ENCODE data around the gene ROCK2. TPM values are rescaled to one million over a fixed set of nuclear protein-coding genes. Genes with fewer than 3 reads are reported as not detected.

Gene ROCK2
- total and polyA plus RNA-seq, 2 of the 13 experiments (the other 11 are each of a cell fraction or from before 2014, with no cell fraction given) = 38.1 to 119 TPM

GRCh38 chr2:11370377-11371091 is 26.1 kb upstream of the ROCK2 start (continued):
- peak; percentile 81; the same call in 1 of the 2 replicates for TF ChIP-seq DDIT3 (CRISPR knock-in tag; IDR thresholded peaks at IDR 0.05)
- TF ChIP-seq DRAP1 (CRISPR knock-in tag; IDR thresholded peaks at IDR 0.05) = peak; percentile 21; the same call in 1 of the 2 replicates
- peak; percentile 80; the same call in 1 of the 2 replicates for TF ChIP-seq SMYD3 (CRISPR knock-in tag; IDR thresholded peaks at IDR 0.05)
- 0 out of 2 replicates have a peak, but pooled peaks have one; percentile 47 for TF ChIP-seq HNRNPL (IDR thresholded peaks at IDR 0.05; ENCODE audit: low read depth, low read length)
- 0 out of 2 replicates have a peak, but pooled peaks have one; percentile 74 for TF ChIP-seq ZNF557 (CRISPR knock-in tag; IDR thresholded peaks at IDR 0.05)
- peak; percentile 78; the same call in 1 of the 2 replicates for TF ChIP-seq FOXK1 (CRISPR knock-in tag; IDR thresholded peaks at IDR 0.05; ENCODE audit: borderline replicate concordance, low read depth)
- no peak for TF ChIP-seq ZNF576 (CRISPR knock-in tag; IDR thresholded peaks at IDR 0.05)
- no peak; the same call in 1 of the 2 replicates for TF ChIP-seq ZNF235 (CRISPR knock-in tag; IDR thresholded peaks at IDR 0.05; ENCODE audit: borderline replicate concordance)
- peak; percentile 73; the same call in 1 of the 2 replicates for TF ChIP-seq ZNF878 (CRISPR knock-in tag; IDR thresholded peaks at IDR 0.05)
- no peak for TF ChIP-seq SNRNP70 (IDR thresholded peaks at IDR 0.05; ENCODE audit: low read depth, low read length)
- no peak for TF ChIP-seq ZNF282 (IDR thresholded peaks at IDR 0.05; ENCODE audit: partially characterized antibody)
- peak; percentile 93 for TF ChIP-seq TFDP2 (CRISPR knock-in tag; IDR thresholded peaks at IDR 0.05)
- TF ChIP-seq ZNF737 (CRISPR knock-in tag; IDR thresholded peaks at IDR 0.05; ENCODE audit: borderline replicate concordance) = peak; percentile 92; the same call in 1 of the 2 replicates
- TF ChIP-seq KDM5B (CRISPR knock-in tag; IDR thresholded peaks at IDR 0.05; ENCODE audit: borderline replicate concordance) = peak; percentile 91
- peak; percentile 86 for TF ChIP-seq RAD51 (IDR thresholded peaks at IDR 0.05; ENCODE audit: borderline replicate concordance)
- no peak for TF ChIP-seq AGO1 (IDR thresholded peaks at IDR 0.05; ENCODE audit: low read depth, low read length, poor library complexity, severe bottlenecking)
- TF ChIP-seq TBX2 (CRISPR knock-in tag; IDR thresholded peaks at IDR 0.05; ENCODE audit: borderline replicate concordance) = peak; percentile 95
- TF ChIP-seq GPBP1L1 (CRISPR knock-in tag; IDR thresholded peaks at IDR 0.05) = no peak
- TF ChIP-seq ZFP36L1 (CRISPR knock-in tag; IDR thresholded peaks at IDR 0.05) = peak; percentile 44; the same call in 1 of the 2 replicates
- TF ChIP-seq ZNF703 (CRISPR knock-in tag; IDR thresholded peaks at IDR 0.05; ENCODE audit: borderline replicate concordance) = 0 out of 2 replicates have a peak, but pooled peaks have one; percentile 23

Data from HepG2 (cell line).